DMS53 treated with DMSO at 0.1 percent for 48 hours (cell line): ENCODE results near the gene GID8.

ENCODE experiments used
- DNase-seq: peaks from one replicate; lab custom pipeline; 2025; ENCODE audit not compliant: unreplicated experiment; lab: John Stamatoyannopoulos, UW

The GID8 gene

GRCh38 chr20:62902926-62903615 lies 34.9 kb upstream of the GID8 start:
- no peak for DNase-seq

- no peak for DNase-seq
Measured at GRCh38 chr20:62905536-62906117, 32.3 kb upstream of the GID8 start.

GRCh38 chr20:62906209-62906608 lies 31.7 kb upstream of the GID8 start:
- DNase-seq, result no peak

- DNase-seq, result no peak
Measured at GRCh38 chr20:62906647-62907375, 31.1 kb upstream of the GID8 start.

- no peak for DNase-seq
Measured at GRCh38 chr20:62907384-62908317, 30.3 kb upstream of the GID8 start.

- peak; percentile 15 for DNase-seq
Measured at GRCh38 chr20:62908971-62909791, 28.8 kb upstream of the GID8 start.

- no peak for DNase-seq
Measured at GRCh38 chr20:62910217-62910766, 27.7 kb upstream of the GID8 start.

- DNase-seq, result no peak
Measured at GRCh38 chr20:62910777-62911497, 27.0 kb upstream of the GID8 start.

- DNase-seq, result no peak
Measured at GRCh38 chr20:62911701-62912280, 26.2 kb upstream of the GID8 start.

GRCh38 chr20:62913043-62913630 lies 24.8 kb upstream of the GID8 start:
- no peak for DNase-seq

- no peak for DNase-seq
Measured at GRCh38 chr20:62914436-62914835, 23.5 kb upstream of the GID8 start.

GRCh38 chr20:62914970-62915457 lies 22.9 kb upstream of the GID8 start:
- DNase-seq, result no peak

- no peak for DNase-seq
Measured at GRCh38 chr20:62916703-62917476, 21.1 kb upstream of the GID8 start.

- DNase-seq, result no peak
Measured at GRCh38 chr20:62917720-62918119, 20.2 kb upstream of the GID8 start.

- DNase-seq, result no peak
Measured at GRCh38 chr20:62918147-62918546, 19.8 kb upstream of the GID8 start.

- no peak for DNase-seq
Measured at GRCh38 chr20:62918831-62919230, 19.1 kb upstream of the GID8 start.

- no peak for DNase-seq
Measured at GRCh38 chr20:62920039-62920645, 17.8 kb upstream of the GID8 start.
